IMR-90 (cell line): ENCODE data around the gene KRTAP19-3. TPM values are rescaled to one million over a fixed set of nuclear protein-coding genes. Genes with fewer than 3 reads are reported as not detected.

Experiments
- ATAC-seq: fragments of 200-7000 bp; cut with Tn5 transposase; 2 replicates; pipeline ENCODE4 v1.9.1; 2020; ENCODE audit warnings: low read depth, mild to moderate bottlenecking, moderate library complexity
- BruUV-seq: library from RNA; stranded (reverse); fragments of 400-500 nt; replicated peaks from 2 replicates; lab custom pipeline; 2021; lab: Mats Ljungman, UMichigan
- CTCF ChIA-PET: fragments of 300-600 bp; formaldehyde crosslinking; extraction: SDS; loops from one replicate; lab custom pipeline; 2021; ENCODE audit warnings: antibody characterized with exemption; lab: Yijun Ruan, JAX
- POLR2A ChIA-PET: fragments of 300-600 bp; sonication (Branson Sonifier 250); formaldehyde crosslinking; loops from one replicate; lab custom pipeline; 2022; ENCODE audit warnings: antibody characterized with exemption; ENCODE audit not compliant: unreplicated experiment; lab: Charles Lee
- DNase-seq: peaks from one replicate; pipeline ENCODE4 v3.0.0; 2013
- H2AFZ ChIP-seq: replicated peaks from 2 replicates; pipeline ENCODE3; 2013; ENCODE audit warnings: low read length, mild to moderate bottlenecking; ENCODE audit not compliant: poor library complexity
- H2AK5ac ChIP-seq: 2 replicates; pipeline ENCODE4 v1.6.1; 2013; ENCODE audit warnings: low read depth, low read length, inconsistent platforms
- H2AK9ac ChIP-seq: replicated peaks from 2 replicates; pipeline ENCODE3; 2013; ENCODE audit warnings: mild to moderate bottlenecking, low read depth, low read length, moderate library complexity; ENCODE audit not compliant: poor library complexity
- H2BK120ac ChIP-seq: 2 replicates; pipeline ENCODE4 v1.6.1; 2013; ENCODE audit warnings: low read depth, low read length, inconsistent platforms
- H2BK15ac ChIP-seq: 3 replicates; pipeline ENCODE4 v1.6.1; 2013; ENCODE audit warnings: low read depth, low read length, inconsistent platforms
- H2BK20ac ChIP-seq: 2 replicates; pipeline ENCODE4 v1.6.1; 2013; ENCODE audit warnings: low read depth, mild to moderate bottlenecking, inconsistent platforms, low read length, moderate library complexity
- H2BK5ac ChIP-seq: 2 replicates; pipeline ENCODE4 v1.6.1; 2013; ENCODE audit warnings: mild to moderate bottlenecking, low read depth, low read length, inconsistent platforms; ENCODE audit not compliant: poor library complexity, severe bottlenecking
- H3K14ac ChIP-seq: replicated peaks from 2 replicates; pipeline ENCODE4 v1.6.1; 2013; ENCODE audit warnings: low read depth, low read length, inconsistent platforms
- H3K18ac ChIP-seq: 2 replicates; pipeline ENCODE4 v1.6.1; 2013; ENCODE audit warnings: low read depth, low read length, control low read depth
- H3K23ac ChIP-seq: 2 replicates; pipeline ENCODE4 v1.6.1; 2013; ENCODE audit warnings: low read depth, low read length, inconsistent platforms
- H3K27ac ChIP-seq: 2 replicates; pipeline ENCODE4 v1.5.1; 2013; ENCODE audit warnings: mild to moderate bottlenecking, control low read depth, low read length; ENCODE audit not compliant: insufficient read depth
- H3K27me3 ChIP-seq: 2 replicates; pipeline ENCODE4 v1.6.1; 2013; ENCODE audit warnings: low read length; ENCODE audit not compliant: control insufficient read depth, insufficient read depth
- H3K36me3 ChIP-seq: 2 replicates; pipeline ENCODE4 v1.6.1; 2013; ENCODE audit warnings: low read length, mixed read lengths; ENCODE audit not compliant: control insufficient read depth, insufficient read depth
- H3K4ac ChIP-seq: 2 replicates; pipeline ENCODE4 v1.6.1; 2013; ENCODE audit warnings: low read depth, low read length, inconsistent platforms
- H3K4me1 ChIP-seq: 2 replicates; pipeline ENCODE4 v1.6.1; 2013; ENCODE audit warnings: low read length, mixed read lengths; ENCODE audit not compliant: control insufficient read depth, insufficient read depth
- H3K4me2 ChIP-seq: 2 replicates; pipeline ENCODE4 v1.6.1; 2013; ENCODE audit warnings: low read depth, mild to moderate bottlenecking, control low read depth, low read length, moderate library complexity
- H3K4me3 ChIP-seq: 2 replicates; pipeline ENCODE4 v1.5.1; 2013; ENCODE audit warnings: low read depth, mild to moderate bottlenecking, control low read depth, low read length, moderate library complexity; ENCODE audit not compliant: insufficient read depth
- H3K56ac ChIP-seq: 2 replicates; pipeline ENCODE4 v1.6.1; 2013; ENCODE audit warnings: low read length, inconsistent platforms; ENCODE audit not compliant: insufficient read depth; ENCODE audit errors: extremely low read depth
- H3K79me1 ChIP-seq, 2 experiments: 2 replicates each; pipeline ENCODE4 v1.6.1; 2013; ENCODE audit warnings: low read length in 2 of 2, inconsistent platforms in 1 of 2, low read depth in 1 of 2
- H3K9ac ChIP-seq: 2 replicates; pipeline ENCODE4 v1.6.1; 2013; ENCODE audit warnings: low read depth, low read length, control low read depth
- H3K9me1 ChIP-seq: 2 replicates; pipeline ENCODE4 v1.6.1; 2013; ENCODE audit warnings: low read length, inconsistent platforms; ENCODE audit not compliant: insufficient read depth
- H3K9me3 ChIP-seq: 2 replicates; pipeline ENCODE4 v1.6.1; 2013; ENCODE audit warnings: low read length; ENCODE audit not compliant: control insufficient read depth, insufficient read depth
- H4K20me1 ChIP-seq: 2 replicates; pipeline ENCODE4 v1.6.1; 2013; ENCODE audit warnings: low read length, inconsistent platforms; ENCODE audit not compliant: insufficient read depth
- H4K5ac ChIP-seq: 2 replicates; pipeline ENCODE4 v1.6.1; 2013; ENCODE audit warnings: mild to moderate bottlenecking, low read depth, low read length, control low read depth
- H4K8ac ChIP-seq, 2 experiments: 2 replicates each; pipeline ENCODE4 v1.6.1; 2013; ENCODE audit warnings: low read depth in 2 of 2, low read length in 2 of 2, control low read depth in 1 of 2, inconsistent platforms in 1 of 2
- H4K91ac ChIP-seq: 2 replicates; pipeline ENCODE4 v1.6.1; 2013; ENCODE audit warnings: low read depth, low read length, inconsistent platforms; ENCODE audit not compliant: insufficient read depth
- CEBPB ChIP-seq: IDR thresholded peaks from 2 replicates; pipeline ENCODE4 v1.6.1; 2012; ENCODE audit warnings: low read depth, low read length, improper control_type of control experiment
- FOS ChIP-seq: fragments of 150-350 bp; IDR thresholded peaks from 2 replicates; pipeline ENCODE4 v1.6.1; 2016; ENCODE audit warnings: low read depth, low read length
- WGBS, 2 experiments: methylation state at CpG; one replicate each; pipeline versions ENCODE4 v1.1.5 to v1.1.7; 2013; ENCODE audit warnings: missing lambda C conversion rate in 2 of 2; ENCODE audit not compliant: insufficient read length in 1 of 2; ENCODE audit errors: extremely low coverage in 2 of 2; 5-methylcytosine and 5-hydroxymethylcytosine counted together
- dilution Hi-C: fragments of 300-500 bp; cut with HindIII; formaldehyde crosslinking; loops from one replicate; pipeline ENCODE4 v1.14.3; 2018; ENCODE audit warnings: low sequenced_read_pairs; ENCODE audit not compliant: unreplicated experiment
- in situ Hi-C: fragments of 300-500 bp; cut with MboI; formaldehyde crosslinking; loops from 3 replicates; pipeline ENCODE4 v1.14.3; 2019; ENCODE audit warnings: low sequenced_read_pairs, inconsistent platforms, mixed read lengths
- intact Hi-C: fragments of 100-400 bp; cut with micrococcal nuclease; formaldehyde crosslinking; loops from 2 replicates; pipeline ENCODE4 v1.10.0; 2022
- polyA plus RNA-seq, 3 experiments: library from polyadenylated mRNA; depleted of rRNA; stranded (reverse); fragments of >200 nt; gene quantifications; 2 replicates each; pipeline ENCODE4 v1.2.3, GENCODE V29; 2012; ENCODE audit warnings: low replicate concordance in 1 of 3
- total RNA-seq: library from RNA; depleted of rRNA; stranded (reverse); fragments of >200 nt; gene quantifications from 2 replicates; pipeline ENCODE4 v1.2.3, GENCODE V29; 2012

Gene KRTAP19-3
- total and polyA plus RNA-seq, 2 of the 4 experiments (the other 2 are of a cell fraction), result not detected

DNA sequence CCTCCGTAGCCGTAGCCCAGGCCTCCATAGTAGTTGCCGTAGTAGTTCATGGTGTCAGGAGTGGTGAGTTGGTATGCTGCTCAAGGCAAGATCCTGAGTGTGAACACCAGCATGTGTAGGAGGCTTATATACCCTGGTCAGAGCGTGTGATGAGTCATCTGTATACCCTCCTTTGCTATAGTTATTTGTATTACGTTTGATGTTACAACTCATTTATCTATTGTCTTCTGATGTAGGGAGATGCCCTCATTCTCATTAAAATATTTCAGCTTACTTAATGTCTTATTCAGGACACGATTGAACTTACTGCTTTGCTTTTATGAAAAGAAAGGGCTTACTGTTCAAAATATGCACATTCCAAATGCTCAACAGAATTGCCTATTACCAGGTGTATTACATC is 10.2 kb upstream of the KRTAP19-3 start, which contains the start of gene KRTAP19-5:
Gene KRTAP19-5, minus strand, starts transcription at position 101 of the 400 bp plus-strand sequence. Its CDS starts 51 bp downstream, at position 50.
- dilution Hi-C loops, result no loop called here
- in situ Hi-C loops, result no loop called here
- Histone ChIP-seq H3K14ac (no peak within 1 kb of the TSS), H2AFZ (no peak within 1 kb of the TSS), H3K27ac (no peak within 1 kb of the TSS), H3K56ac (no peak within 1 kb of the TSS), H2AK9ac (no peak within 1 kb of the TSS), H3K27me3 (no peaks in the 10 kb centered on the region), H4K20me1 (no peaks in the 10 kb centered on the region), H2AK5ac (no peak within 1 kb of the TSS), H3K4me2 (no peak within 1 kb of the TSS), H3K23ac (no peak within 1 kb of the TSS), H4K91ac (no peak within 1 kb of the TSS), H4K8ac (no peak within 1 kb of the TSS), H3K4me1 (no peaks in the 10 kb centered on the region), H3K9ac (no peak within 1 kb of the TSS), H2BK5ac (no peak within 1 kb of the TSS), H3K4ac (no peak within 1 kb of the TSS), H3K9me3 (peaks cover 3% of the 10 kb centered on the region; the same call in 1 of the 2 replicates), H2BK120ac (no peak within 1 kb of the TSS), H3K9me1 (no peaks in the 10 kb centered on the region), H3K18ac (no peak within 1 kb of the TSS), H3K79me1 (no peaks in the 10 kb centered on the region), H2BK20ac (no peak within 1 kb of the TSS), H3K4me3 (no peak within 1 kb of the TSS), H4K5ac (no peak within 1 kb of the TSS), H2BK15ac (no peak within 1 kb of the TSS), H3K36me3 (no peaks in the 10 kb centered on the region)
- DNase-seq, result no peak
- ATAC-seq, result no peak
- CTCF ChIA-PET, result no interaction called here
- no TSS peak for BruUV-seq
- intact Hi-C loops, result no loop called here
- TF ChIP-seq FOS (no peak), CEBPB (no peak)
- POLR2A ChIA-PET, result no interaction called here
- 100% methylated on average over 1 of the region's 6 CpGs; no CpG with 5 or more reads in 1 of the 2 experiments for WGBS, 2 experiments
